Measurements from ENCODE around the gene TBC1D22A.

DNA sequence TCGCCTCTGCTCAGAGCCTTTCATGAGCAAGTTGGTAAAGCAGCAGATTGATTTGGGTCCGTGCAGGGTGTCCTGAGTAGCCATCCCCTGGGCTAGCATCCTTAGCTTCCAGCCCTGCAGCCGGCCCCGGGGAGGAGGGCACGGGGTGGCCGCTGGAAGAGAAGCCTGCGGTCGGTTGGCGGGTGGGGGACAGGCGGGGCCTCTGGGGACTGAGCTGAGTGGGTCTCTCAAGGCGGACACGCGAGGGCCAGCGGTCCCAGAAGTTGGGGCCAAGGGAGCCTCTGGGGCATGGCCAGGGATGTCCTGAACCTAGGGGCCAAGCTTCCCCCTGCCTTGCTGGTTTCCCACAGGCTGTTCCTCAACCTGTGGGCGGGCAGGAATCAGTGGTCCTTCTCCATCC lies 143.0 kb downstream of the TBC1D22A start:
- no peak for TF ChIP-seq POLR2A (IDR thresholded peaks at IDR 0.05)
- TF ChIP-seq, protein P1, sequence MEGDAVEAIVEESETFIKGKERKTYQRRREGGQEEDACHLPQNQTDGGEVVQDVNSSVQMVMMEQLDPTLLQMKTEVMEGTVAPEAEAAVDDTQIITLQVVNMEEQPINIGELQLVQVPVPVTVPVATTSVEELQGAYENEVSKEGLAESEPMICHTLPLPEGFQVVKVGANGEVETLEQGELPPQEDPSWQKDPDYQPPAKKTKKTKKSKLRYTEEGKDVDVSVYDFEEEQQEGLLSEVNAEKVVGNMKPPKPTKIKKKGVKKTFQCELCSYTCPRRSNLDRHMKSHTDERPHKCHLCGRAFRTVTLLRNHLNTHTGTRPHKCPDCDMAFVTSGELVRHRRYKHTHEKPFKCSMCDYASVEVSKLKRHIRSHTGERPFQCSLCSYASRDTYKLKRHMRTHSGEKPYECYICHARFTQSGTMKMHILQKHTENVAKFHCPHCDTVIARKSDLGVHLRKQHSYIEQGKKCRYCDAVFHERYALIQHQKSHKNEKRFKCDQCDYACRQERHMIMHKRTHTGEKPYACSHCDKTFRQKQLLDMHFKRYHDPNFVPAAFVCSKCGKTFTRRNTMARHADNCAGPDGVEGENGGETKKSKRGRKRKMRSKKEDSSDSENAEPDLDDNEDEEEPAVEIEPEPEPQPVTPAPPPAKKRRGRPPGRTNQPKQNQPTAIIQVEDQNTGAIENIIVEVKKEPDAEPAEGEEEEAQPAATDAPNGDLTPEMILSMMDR (IDR thresholded peaks at IDR 0.05) = no peak

All from heart left ventricle (tissue), 13 donors.